LNCAP (cell line): Measurements from ENCODE around the gene CACNA1G.

Source experiments
- CTCF ChIP-seq: fragments of 450-650 bp; IDR thresholded peaks from 2 replicates; pipeline ENCODE4 v1.5.1; 2017; ENCODE audit warnings: mild to moderate bottlenecking

The CACNA1G gene

GRCh38 chr17:50545311-50545710 lies 15.2 kb upstream of the CACNA1G start:
- no peak for TF ChIP-seq CTCF

- TF ChIP-seq CTCF, result no peak; the same call in 1 of the 2 replicates
Observed at GRCh38 chr17:50546701-50547034, 13.8 kb upstream of the CACNA1G start.

- TF ChIP-seq CTCF, result peak; percentile 98
Observed at GRCh38 chr17:50547035-50547735, 13.3 kb upstream of the CACNA1G start, which contains the start of gene SPATA20. SPATA20 (plus strand) TSS chr17:50547174; CDS start chr17:50547209, 35 bp downstream.

- no peak for TF ChIP-seq CTCF
Observed at GRCh38 chr17:50547736-50548083, 12.8 kb upstream of the CACNA1G start.

GRCh38 chr17:50548831-50549230 lies 11.7 kb upstream of the CACNA1G start:
- TF ChIP-seq CTCF, result no peak

GRCh38 chr17:50549256-50549941 lies 11.1 kb upstream of the CACNA1G start:
- TF ChIP-seq CTCF, result no peak

GRCh38 chr17:50549969-50550368 lies 10.5 kb upstream of the CACNA1G start:
- TF ChIP-seq CTCF, result no peak
